DND-41 (cell line): ENCODE results near the gene PHACTR1.
"Not testable (repeated sequence)": the region's sequence is repeated elsewhere in the genome, so short reads cannot be mapped to it uniquely, and the experiment has no call there.

Experiments used
- ATAC-seq: fragments of 200-7000 bp; cut with Tn5 transposase; 3 replicates; pipeline ENCODE4 v1.9.1; 2021; ENCODE audit warnings: low read depth; ENCODE audit not compliant: insufficient read depth
- DNase-seq: peaks from one replicate; pipeline ENCODE4 v3.0.0-alpha.2; 2020
- H2AFZ ChIP-seq: 2 replicates; pipeline ENCODE4 v1.6.0; 2012; ENCODE audit warnings: low read depth, low read length
- H3K27ac ChIP-seq: 2 replicates; pipeline ENCODE4 v1.5.1; 2012; ENCODE audit warnings: low read length, inconsistent platforms
- H3K27me3 ChIP-seq: fragments of 200-600 bp; sonication (generic); 2 replicates; pipeline ENCODE4 v1.6.0; 2012; ENCODE audit warnings: low read length, mild to moderate bottlenecking, inconsistent platforms; ENCODE audit not compliant: insufficient read depth, poor library complexity
- H3K36me3 ChIP-seq: 2 replicates; pipeline ENCODE4 v1.5.1; 2012; ENCODE audit warnings: low read length, inconsistent platforms; ENCODE audit not compliant: insufficient read depth
- H3K4me1 ChIP-seq: 2 replicates; pipeline ENCODE4 v1.5.1; 2012; ENCODE audit warnings: mild to moderate bottlenecking, low read length; ENCODE audit not compliant: insufficient read depth
- H3K4me2 ChIP-seq: 2 replicates; pipeline ENCODE4 v1.6.0; 2012; ENCODE audit warnings: mild to moderate bottlenecking, moderate library complexity, low read length, inconsistent platforms; ENCODE audit not compliant: insufficient read depth
- H3K4me3 ChIP-seq, 2 experiments: fragments of 200-600 bp in 1 of 2; shearing (Covaris generic) in 1 of 2; 2 replicates each; pipeline ENCODE4 v1.5.1; 2012 to 2016; ENCODE audit warnings: inconsistent platforms in 2 of 2, low read length in 2 of 2, mild to moderate bottlenecking in 2 of 2, low read depth in 1 of 2, moderate library complexity in 1 of 2
- H3K79me2 ChIP-seq: 2 replicates; pipeline ENCODE4 v1.6.0; 2012; ENCODE audit warnings: low read length, inconsistent platforms; ENCODE audit not compliant: insufficient read depth
- H3K9ac ChIP-seq: 2 replicates; pipeline ENCODE4 v1.6.0; 2012; ENCODE audit warnings: low read depth, mild to moderate bottlenecking, inconsistent platforms, low read length, moderate library complexity
- H3K9me3 ChIP-seq: 2 replicates; pipeline ENCODE4 v1.5.1; 2012; ENCODE audit warnings: low read length, moderate library complexity, mild to moderate bottlenecking, inconsistent platforms; ENCODE audit not compliant: insufficient read depth, severe bottlenecking
- H4K20me1 ChIP-seq: 2 replicates; pipeline ENCODE4 v1.6.0; 2012; ENCODE audit warnings: low read length; ENCODE audit not compliant: insufficient read depth
- EZH2 ChIP-seq: IDR thresholded peaks from 3 replicates; pipeline ENCODE4 v1.6.1; 2012; ENCODE audit warnings: borderline replicate concordance, low read depth, mild to moderate bottlenecking, moderate library complexity, low read length, inconsistent platforms; ENCODE audit not compliant: severe bottlenecking
- TF ChIP-seq, protein P1 (sequence below): IDR thresholded peaks from 2 replicates; pipeline ENCODE4 v1.5.1; 2012; ENCODE audit warnings: borderline replicate concordance, low read length, moderate library complexity, mild to moderate bottlenecking; ENCODE audit not compliant: poor library complexity, severe bottlenecking; ENCODE audit errors: extremely low read depth

PHACTR1 gene

DNA sequence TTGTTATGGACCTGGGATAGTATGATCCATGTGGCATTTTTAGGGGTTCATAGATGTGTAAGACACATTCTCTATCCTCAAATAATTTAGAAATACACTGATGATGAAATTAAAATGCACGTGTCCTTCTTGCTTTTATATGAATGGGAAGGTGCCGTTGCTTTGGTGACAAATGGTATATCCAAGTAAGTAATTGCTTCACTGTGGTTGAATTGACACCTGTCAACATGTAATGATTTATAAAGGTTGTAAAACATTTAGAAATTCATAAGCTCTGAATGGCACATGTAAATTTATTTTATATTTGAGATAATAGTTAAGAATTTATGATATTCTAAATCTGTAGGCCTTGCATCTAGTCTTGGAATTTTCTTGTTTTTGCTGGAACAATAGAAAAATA lies 227.0 kb downstream of the PHACTR1 start:
- no peaks in the 10 kb centered on the region for H3K79me2 ChIP-seq
- no peak overlapping the region for H3K27ac ChIP-seq
- ATAC-seq: no peak
- H4K20me1 ChIP-seq: no peaks in the 10 kb centered on the region
- H3K4me2 ChIP-seq: no peak overlapping the region
- H3K9me3 ChIP-seq: no peaks in the 10 kb centered on the region
- H3K9ac ChIP-seq: no peak overlapping the region
- H3K27me3 ChIP-seq: peaks cover 7% of the 10 kb centered on the region
- no peak overlapping the region for H2AFZ ChIP-seq
- H3K36me3 ChIP-seq: no peaks in the 10 kb centered on the region
- no peak overlapping the region for H3K4me3 ChIP-seq
- no peak for TF ChIP-seq EZH2
- TF ChIP-seq, protein P1, sequence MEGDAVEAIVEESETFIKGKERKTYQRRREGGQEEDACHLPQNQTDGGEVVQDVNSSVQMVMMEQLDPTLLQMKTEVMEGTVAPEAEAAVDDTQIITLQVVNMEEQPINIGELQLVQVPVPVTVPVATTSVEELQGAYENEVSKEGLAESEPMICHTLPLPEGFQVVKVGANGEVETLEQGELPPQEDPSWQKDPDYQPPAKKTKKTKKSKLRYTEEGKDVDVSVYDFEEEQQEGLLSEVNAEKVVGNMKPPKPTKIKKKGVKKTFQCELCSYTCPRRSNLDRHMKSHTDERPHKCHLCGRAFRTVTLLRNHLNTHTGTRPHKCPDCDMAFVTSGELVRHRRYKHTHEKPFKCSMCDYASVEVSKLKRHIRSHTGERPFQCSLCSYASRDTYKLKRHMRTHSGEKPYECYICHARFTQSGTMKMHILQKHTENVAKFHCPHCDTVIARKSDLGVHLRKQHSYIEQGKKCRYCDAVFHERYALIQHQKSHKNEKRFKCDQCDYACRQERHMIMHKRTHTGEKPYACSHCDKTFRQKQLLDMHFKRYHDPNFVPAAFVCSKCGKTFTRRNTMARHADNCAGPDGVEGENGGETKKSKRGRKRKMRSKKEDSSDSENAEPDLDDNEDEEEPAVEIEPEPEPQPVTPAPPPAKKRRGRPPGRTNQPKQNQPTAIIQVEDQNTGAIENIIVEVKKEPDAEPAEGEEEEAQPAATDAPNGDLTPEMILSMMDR: no peak
- no peak for DNase-seq
- H3K4me1 ChIP-seq: no peaks in the 10 kb centered on the region

DNA sequence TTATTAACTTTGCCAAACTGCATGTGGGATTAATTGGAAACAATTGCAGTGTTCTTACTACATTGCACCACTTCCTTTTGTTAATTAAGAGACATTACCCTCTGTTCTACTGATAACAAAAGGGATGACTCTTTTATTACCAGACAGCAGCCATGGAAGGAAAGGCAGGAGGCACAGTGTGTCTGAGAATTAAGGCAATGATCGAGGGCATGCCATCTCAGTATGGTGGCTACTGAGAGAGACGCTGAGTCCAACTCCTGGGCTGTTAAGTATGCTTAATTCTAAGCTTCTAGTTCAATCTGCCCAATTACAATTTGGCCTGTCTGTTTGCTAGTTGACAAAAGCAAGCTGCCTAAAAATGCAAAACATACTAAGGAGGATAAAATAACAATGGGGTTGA lies 227.4 kb downstream of the PHACTR1 start:
- no peak for DNase-seq
- TF ChIP-seq, protein P1: no peak
- TF ChIP-seq EZH2: no peak
- H3K9me3 ChIP-seq: no peaks in the 10 kb centered on the region
- H3K27me3 ChIP-seq: peaks cover 5% of the 10 kb centered on the region
- H3K79me2 ChIP-seq: no peaks in the 10 kb centered on the region
- H2AFZ ChIP-seq: no peak overlapping the region
- ATAC-seq: no peak
- H4K20me1 ChIP-seq: no peaks in the 10 kb centered on the region
- H3K27ac ChIP-seq: no peak overlapping the region
- H3K4me2 ChIP-seq: no peak overlapping the region
- no peaks in the 10 kb centered on the region for H3K4me1 ChIP-seq
- H3K9ac ChIP-seq: no peak overlapping the region
- no peaks in the 10 kb centered on the region for H3K36me3 ChIP-seq
- no peak overlapping the region for H3K4me3 ChIP-seq

DNA sequence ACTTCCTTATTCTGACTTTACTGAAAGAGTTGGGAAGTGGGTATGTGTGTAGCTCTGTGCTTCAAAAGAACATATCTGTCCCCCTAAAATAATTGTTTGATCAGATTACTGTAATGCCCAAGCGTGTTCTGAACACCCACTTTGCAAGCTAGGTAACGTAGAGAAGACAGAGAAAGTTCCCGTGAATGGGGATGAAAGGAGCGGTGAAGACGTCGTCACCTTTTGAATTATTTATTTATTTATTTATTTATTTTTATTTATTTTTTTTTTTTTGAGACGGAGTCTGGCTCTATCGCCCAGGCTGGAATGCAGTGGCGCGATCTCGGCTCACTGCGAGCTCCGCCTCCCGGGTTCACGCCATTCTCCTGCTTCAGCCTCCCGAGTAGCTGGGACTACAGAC lies 228.0 kb downstream of the PHACTR1 start:
- not testable (repeated sequence) for ATAC-seq

DNA sequence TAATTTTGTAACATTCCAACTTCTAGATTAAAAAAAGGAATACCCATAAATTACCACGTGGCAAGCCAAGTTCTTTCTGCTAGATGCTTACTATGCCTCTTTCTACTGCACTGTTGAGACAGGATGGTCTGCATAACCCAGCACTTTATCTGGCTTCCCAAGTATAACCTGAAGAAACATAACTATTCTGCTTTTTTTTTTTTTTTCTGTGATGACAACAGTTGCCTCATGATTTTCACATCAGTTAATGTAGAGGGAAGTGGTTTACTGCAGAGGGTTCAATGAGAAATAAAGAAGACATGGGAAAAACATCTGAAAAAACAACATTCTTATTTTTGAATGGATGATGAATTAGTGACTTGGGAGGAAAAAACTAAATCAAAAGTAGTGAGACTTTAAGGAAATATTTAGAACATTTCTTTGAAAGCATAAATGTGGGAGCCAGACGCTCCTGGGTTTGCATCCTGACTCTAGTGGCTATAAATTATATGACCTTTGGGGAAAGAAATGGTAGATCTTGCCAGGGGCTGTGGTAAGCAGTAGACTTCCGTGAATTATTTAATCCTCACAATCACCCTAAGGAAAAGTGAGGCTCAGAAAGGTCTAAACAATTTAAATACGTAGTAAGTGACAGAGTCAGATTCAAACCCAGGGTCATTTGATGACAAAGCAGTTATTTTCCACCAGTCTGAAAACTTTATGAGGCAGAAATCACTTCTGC lies 230.7 kb downstream of the PHACTR1 start:
- H4K20me1 ChIP-seq: no peaks in the 10 kb centered on the region
- no peaks in the 10 kb centered on the region for H3K4me1 ChIP-seq
- no peak overlapping the region for H3K9ac ChIP-seq
- no peaks in the 10 kb centered on the region for H3K79me2 ChIP-seq
- H3K36me3 ChIP-seq: no peaks in the 10 kb centered on the region
- no peak for TF ChIP-seq EZH2
- H2AFZ ChIP-seq: no peak overlapping the region
- no peak overlapping the region for H3K4me2 ChIP-seq
- no peak for ATAC-seq
- H3K9me3 ChIP-seq: no peaks in the 10 kb centered on the region
- peaks cover 7% of the 10 kb centered on the region for H3K27me3 ChIP-seq
- DNase-seq: no peak
- no peak overlapping the region for H3K27ac ChIP-seq
- H3K4me3 ChIP-seq: no peak overlapping the region

More for the DNA sequence above, 228.0 kb downstream of the PHACTR1 start:
- not testable (repeated sequence) for H3K9me3 ChIP-seq, H3K27me3 ChIP-seq, H3K4me1 ChIP-seq, H3K4me2 ChIP-seq, DNase-seq, H2AFZ ChIP-seq, H4K20me1 ChIP-seq, H3K27ac ChIP-seq, H3K9ac ChIP-seq, H3K79me2 ChIP-seq, H3K36me3 ChIP-seq, H3K4me3 ChIP-seq
